ENCODE data around the gene DLG5.
A peak's percentile ranks its signal among the peaks of the same experiment; 100 is the strongest.
"Not testable (repeated sequence)": the region's sequence is repeated elsewhere in the genome, so short reads cannot be mapped to it uniquely, and the experiment has no call there.

DLG5 gene

GRCh38 chr10:77793831-77794230 lies 132.7 kb downstream of the DLG5 start:
- DNase-seq: no peak

DNA sequence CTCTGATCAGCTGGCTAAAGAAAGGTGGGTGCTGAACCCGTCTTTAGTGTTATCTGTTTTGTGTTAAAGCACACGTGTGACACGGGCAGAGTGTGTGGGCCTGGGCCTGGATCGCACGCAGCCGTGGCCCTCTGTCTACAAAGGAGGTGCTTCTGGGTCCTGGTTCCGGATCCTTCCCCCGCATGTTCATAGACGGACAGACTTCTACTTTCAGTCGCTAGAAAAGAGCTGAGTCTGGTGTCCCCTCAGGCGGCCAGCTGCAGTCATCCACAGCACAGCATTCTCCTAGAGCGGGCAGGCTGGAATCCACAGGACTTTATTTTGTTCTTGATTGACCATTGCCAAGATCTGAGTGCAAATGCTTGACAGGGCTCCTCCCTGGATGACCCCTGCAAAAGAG lies 134.4 kb downstream of the DLG5 start:
- DNase-seq: no peak

GRCh38 chr10:77791506-77791905 lies 135.0 kb downstream of the DLG5 start:
- no peak for DNase-seq

GRCh38 chr10:77789861-77790260 lies 136.7 kb downstream of the DLG5 start:
- DNase-seq: no peak

DNA sequence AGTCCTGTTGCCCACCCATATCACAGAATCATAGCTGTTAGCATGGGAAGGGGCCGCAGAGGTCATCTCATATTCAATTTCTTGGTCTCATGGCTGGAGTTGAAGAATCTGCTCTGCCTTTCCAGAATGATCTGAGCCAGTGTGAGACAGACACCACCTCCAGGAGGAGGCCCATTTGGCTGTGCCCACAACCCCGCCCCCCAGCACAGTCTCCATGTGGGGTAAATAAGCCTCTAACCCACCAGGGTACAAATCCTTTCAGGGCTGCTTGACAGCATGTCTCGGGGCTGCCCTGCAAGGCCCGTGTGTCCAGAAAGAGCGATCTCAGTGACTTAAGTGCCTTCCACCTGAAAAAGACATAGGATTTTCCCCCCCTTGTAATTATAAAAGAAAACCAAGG lies 137.5 kb downstream of the DLG5 start:
- DNase-seq: no peak

DNA sequence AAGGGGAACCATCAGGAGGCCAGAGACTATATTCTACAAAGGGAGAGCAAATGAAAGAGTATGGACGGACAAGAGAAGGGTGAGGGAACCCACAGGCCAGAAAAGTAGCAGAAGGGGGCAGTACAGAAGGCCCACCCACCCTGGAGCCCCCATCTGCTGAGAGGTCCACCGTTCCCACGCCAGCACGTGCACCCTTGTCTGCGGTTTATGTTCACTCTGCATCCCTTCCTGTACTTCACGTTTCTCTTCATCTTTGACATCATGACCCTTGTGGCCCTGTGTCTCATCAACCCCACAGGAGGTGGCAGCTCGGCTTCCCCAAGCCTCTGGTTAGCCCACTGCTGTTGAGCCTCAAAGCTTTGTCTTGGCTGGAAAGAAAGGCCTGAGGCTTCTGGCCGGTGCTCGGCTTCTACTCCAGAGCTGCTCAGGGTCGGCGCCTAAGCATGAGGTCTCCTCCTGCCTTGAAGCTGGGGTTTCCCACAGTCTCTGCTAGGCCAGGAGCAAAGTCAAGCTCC lies 138.0 kb downstream of the DLG5 start:
- DNase-seq: no peak

GRCh38 chr10:77787440-77787839 lies 139.1 kb downstream of the DLG5 start:
- DNase-seq: no peak

DNA sequence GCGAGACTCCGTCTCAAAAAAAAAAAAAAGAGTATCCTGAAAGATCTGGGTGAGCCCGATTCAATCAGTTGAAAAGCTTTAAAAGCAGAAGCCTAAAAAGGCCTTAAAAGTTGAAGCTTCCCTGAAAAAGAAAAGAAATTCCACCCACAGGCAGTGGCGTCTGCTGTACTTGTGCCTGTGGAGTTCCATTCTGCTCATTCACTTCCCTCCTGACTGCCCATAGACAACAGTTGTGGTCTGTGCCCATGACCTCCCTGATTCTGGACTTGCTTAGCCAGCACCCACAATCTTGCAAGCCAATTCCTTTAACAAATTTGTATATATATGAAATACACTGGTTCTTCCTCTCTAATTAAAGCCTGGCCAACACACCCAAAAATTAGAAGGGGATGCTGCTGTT lies 141.7 kb downstream of the DLG5 start:
- peak; percentile 36 for DNase-seq

DNA sequence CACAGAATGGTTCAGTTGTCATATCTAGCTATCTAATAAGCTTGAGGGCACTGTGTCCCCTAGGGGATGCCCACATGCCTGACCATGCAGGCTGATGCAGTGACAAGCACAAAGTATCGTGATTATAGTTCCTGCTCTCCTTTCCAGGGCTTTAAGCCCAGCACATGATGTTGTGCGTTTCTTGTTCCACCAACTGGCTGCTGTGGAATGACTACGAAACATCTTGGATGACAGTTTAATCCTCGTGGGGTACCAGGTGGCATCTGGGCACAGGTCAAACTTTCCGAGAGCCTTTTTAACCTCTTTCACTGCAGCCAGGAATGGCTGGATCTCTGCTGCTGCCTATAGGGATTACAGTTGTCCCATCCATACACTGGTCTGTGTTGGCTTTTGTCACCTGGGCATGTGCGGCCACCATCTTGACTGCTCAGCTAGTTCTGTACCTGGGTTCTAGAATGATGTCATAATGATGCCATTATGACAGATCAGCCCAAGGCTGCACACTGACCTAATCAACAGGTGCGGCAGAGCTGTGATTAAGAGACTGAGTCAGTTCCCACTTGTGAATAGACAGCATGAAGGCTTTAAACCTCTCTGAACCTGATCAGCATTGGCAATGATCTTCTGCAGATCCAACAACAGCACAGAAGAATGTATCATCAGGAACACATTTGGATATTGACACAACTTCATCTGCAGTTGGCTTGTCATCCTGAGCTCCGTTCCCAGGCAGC lies 144.1 kb downstream of the DLG5 start:
- DNase-seq: no peak

DNA sequence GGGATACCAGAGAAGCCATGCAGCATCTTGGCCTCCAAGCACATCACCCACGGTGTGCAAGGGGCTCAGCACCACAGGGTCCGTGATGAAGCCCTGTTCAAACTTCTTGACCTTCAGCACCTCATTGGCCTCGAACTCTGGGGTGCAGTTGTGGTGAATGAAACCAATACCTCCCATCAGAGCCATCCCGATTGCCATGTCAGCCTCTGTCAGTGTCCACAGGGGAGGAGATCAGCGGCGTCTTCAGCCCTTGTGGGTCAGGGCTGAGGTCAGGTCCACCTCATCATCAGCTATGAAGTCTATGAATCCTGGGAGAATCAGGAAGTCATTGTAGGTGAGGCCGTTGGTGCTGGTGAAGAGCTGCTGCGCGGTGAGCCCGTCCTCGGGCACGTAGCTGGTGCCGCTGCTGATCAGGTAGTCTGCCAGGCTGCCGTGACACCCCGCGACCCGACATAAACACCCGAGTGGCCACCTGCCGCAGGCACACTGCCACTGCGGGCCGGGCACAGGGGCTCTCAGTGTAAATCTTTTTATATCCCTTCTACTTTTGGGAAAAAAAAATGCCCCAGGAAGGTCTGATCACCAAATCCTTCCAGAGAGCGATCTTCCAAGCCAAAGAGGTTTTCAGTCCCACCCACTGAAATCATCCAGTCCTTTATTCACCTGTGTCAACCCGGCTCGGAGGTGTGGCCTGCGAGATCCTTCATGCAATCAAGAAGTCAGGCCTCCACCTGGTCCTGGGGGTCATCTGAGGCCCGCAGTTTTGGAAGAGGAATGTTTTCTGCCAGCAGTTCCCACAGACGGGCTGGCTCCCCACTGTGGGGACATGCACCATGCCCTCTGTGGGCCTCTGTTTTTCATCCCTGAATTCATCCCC lies 144.9 kb downstream of the DLG5 start:
- DNase-seq: no peak

GRCh38 chr10:77780180-77780579 lies 146.4 kb downstream of the DLG5 start:
- DNase-seq: no peak

DNA sequence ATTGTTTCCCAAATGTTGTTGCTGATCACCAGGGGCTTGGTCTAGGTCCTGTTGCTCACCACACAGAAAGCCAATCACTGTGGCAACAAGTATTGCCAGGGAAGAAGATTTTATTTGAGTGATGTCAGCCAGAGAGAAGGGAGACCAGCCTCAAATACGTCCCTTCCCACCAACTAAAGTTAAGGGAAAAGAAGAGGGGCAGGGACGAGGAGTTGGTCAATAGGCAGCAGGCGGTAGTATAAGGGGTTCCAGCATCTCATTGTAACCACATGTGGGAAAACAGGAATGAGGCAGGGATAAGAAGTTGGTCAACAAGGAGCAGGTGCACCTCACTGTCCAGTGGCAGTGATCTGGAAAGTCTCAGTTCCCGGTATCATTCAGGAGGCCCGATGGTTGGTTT lies 150.1 kb downstream of the DLG5 start:
- no peak for DNase-seq

- DNase-seq: no peak
Observed at GRCh38 chr10:77774940-77775391, 151.6 kb downstream of the DLG5 start.

- no peak for DNase-seq
Observed at GRCh38 chr10:77773631-77774426, 152.7 kb downstream of the DLG5 start.

DNA sequence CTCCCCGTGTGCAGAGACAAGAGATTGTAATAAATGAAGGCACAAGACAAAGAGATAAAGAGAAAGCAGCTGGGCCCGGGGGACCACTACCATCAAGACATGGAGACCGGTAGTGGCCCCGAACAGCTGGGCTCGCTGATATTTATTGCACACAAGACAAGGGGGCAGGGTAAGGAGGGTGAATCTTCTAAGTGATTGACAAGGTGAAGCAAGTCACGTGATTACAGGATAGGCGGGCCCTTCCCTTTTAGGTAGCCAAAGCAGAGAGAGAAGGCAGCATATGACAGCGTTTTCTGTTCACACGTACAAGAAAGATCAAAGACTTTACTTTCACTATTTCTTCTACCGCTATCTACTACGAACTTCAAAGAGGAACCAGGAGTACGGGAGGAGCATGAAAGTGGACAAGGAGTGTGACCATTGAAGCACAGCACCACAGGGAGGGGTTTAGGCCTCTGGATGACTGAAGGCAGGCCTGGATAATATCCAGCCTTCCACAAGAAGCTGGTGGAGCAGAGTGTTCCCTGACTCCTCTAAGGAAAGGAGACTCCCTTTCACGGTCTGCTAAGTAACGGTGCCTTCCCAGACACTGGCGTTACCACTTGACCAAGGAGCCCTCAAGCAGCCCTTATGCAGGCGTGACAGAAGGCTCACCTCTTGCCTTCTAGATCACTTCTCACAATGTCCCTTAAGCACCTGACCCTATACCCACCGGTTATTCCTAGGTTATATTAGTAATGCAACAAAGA lies 153.5 kb downstream of the DLG5 start:
- not testable (repeated sequence) for DNase-seq

DNA sequence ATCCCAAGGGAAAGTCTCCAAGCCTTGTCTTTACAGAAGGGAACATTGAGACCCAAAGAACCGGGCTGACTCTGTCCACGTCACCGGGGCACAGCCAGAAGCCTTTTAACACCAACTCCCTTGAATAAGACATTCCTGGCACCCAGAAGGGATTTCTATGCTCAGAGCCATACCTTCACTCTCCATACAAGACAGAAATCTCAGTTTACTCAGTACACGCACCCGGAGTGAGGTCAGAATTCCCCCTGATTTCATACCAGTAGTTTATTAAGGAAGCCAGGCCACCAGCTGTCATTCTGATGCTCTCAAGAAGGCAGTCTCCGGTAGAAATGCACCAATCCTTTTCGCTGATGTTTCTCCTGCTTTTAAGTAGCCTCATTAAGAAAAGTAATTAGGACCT lies 154.7 kb downstream of the DLG5 start:
- no peak for DNase-seq

DNA sequence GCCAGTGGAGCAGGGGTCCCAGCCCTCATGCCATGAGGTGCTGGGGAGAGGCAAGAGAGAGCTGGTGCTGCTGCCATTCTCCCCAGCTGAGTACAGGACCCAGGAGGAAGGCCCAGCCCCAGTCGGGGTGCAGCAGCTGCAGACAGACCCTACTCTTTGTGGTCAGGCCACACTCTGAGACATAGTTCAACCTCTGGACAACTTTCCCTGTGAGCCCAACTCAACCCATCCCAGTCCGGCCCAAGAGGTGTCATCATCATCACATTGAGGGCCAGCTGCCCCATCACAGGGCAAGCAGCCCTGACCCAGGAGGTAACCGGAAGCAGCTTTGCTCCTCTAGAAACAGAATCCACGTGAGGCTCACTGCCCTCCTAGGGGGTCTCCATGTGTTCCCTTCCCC lies 155.1 kb downstream of the DLG5 start:
- DNase-seq: no peak

DNA sequence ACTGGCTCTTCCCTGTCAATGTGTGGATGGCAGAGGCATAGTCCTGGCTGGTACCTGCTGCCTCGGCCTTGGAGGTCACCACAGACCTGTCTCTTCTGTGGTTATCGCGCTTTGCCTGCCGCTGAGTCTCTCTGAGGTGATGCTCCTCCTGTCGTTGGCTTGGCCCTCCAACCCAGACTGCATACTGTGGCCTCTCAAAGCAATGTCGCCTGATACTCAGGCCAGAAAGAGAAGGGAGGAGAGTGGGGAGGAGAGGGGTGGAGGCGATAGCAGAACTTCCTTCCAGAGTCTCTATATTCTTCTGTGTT lies 155.7 kb downstream of the DLG5 start:
- no peak for DNase-seq

DNA sequence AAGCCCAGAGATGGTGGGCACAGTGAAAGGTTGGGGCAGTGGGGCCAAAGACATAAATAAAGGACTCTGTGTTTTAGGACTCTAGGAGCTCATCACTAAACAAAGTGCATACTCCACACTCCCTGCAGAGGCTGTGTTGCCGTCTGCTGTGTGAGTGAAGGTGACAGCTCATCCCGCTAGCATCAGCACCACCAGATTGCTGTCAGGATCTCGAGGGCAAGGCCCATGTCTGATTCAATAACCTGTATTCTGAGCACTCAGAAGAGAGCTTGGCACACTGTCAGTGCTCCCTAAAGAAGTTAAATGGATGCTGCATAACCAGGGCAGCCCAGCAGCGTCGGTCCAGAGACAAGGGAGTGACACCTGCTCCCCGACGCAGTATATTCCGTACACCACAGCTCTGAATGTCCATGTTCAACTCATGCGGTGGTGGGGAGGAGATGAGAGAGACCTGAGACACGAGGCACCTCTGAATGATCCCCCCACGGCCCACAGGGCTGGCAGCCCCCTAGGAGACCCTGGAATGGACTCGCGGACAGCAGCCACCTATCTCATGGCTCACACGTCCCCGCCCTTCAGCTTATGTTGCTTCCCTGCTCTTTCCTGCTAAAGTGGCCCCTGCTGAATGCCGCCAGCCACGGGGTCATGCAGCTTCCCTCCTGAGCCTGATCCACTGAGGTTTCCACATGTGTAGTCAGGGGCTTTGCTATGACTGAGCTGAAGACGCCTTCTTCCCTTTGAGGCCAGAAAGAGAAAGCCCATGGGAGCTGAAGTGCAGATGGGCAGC lies 156.3 kb downstream of the DLG5 start:
- no peak for DNase-seq

DNA sequence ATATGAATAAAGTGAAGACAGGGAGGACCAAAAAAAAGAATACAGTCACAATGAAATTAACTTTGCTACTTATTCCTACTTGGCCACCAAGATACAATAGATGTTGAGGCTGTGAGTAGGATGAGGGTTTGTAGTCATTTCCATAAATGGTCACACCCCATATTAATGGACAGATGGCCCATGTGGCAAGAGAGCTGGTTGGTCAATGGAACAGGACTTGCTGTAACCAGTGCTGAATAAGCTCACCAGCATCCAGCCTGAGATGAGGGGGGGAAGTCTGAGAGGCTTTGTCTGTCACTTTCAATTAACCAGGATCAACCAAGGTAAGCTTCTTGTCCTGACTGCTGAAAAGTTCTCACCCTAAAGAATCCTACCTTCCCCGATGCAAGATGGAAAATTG lies 158.5 kb downstream of the DLG5 start:
- DNase-seq: no peak
